IMR-90 (cell line): ENCODE measurements around the gene LHPP. TPM values are rescaled to one million over a fixed set of nuclear protein-coding genes. Genes with fewer than 3 reads are reported as not detected.

Experiments used
- ATAC-seq: fragments of 200-7000 bp; cut with Tn5 transposase; 2 replicates; pipeline ENCODE4 v1.9.1; 2020; ENCODE audit warnings: low read depth, mild to moderate bottlenecking, moderate library complexity
- BruUV-seq: library from RNA; stranded (reverse); fragments of 400-500 nt; replicated peaks from 2 replicates; lab custom pipeline; 2021; lab: Mats Ljungman, UMichigan
- CTCF ChIA-PET: fragments of 300-600 bp; formaldehyde crosslinking; extraction: SDS; loops from one replicate; lab custom pipeline; 2021; ENCODE audit warnings: antibody characterized with exemption; lab: Yijun Ruan, JAX
- POLR2A ChIA-PET: fragments of 300-600 bp; sonication (Branson Sonifier 250); formaldehyde crosslinking; loops from one replicate; lab custom pipeline; 2022; ENCODE audit warnings: antibody characterized with exemption; ENCODE audit not compliant: unreplicated experiment; lab: Charles Lee
- DNase-seq: peaks from one replicate; pipeline ENCODE4 v3.0.0; 2013
- H2AFZ ChIP-seq: replicated peaks from 2 replicates; pipeline ENCODE3; 2013; ENCODE audit warnings: low read length, mild to moderate bottlenecking; ENCODE audit not compliant: poor library complexity
- H2AK5ac ChIP-seq: 2 replicates; pipeline ENCODE4 v1.6.1; 2013; ENCODE audit warnings: low read depth, low read length, inconsistent platforms
- H2AK9ac ChIP-seq: replicated peaks from 2 replicates; pipeline ENCODE3; 2013; ENCODE audit warnings: mild to moderate bottlenecking, low read depth, low read length, moderate library complexity; ENCODE audit not compliant: poor library complexity
- H2BK120ac ChIP-seq: 2 replicates; pipeline ENCODE4 v1.6.1; 2013; ENCODE audit warnings: low read depth, low read length, inconsistent platforms
- H2BK15ac ChIP-seq: 3 replicates; pipeline ENCODE4 v1.6.1; 2013; ENCODE audit warnings: low read depth, low read length, inconsistent platforms
- H2BK20ac ChIP-seq: 2 replicates; pipeline ENCODE4 v1.6.1; 2013; ENCODE audit warnings: low read depth, mild to moderate bottlenecking, inconsistent platforms, low read length, moderate library complexity
- H2BK5ac ChIP-seq: 2 replicates; pipeline ENCODE4 v1.6.1; 2013; ENCODE audit warnings: mild to moderate bottlenecking, low read depth, low read length, inconsistent platforms; ENCODE audit not compliant: poor library complexity, severe bottlenecking
- H3K14ac ChIP-seq: replicated peaks from 2 replicates; pipeline ENCODE4 v1.6.1; 2013; ENCODE audit warnings: low read depth, low read length, inconsistent platforms
- H3K18ac ChIP-seq: 2 replicates; pipeline ENCODE4 v1.6.1; 2013; ENCODE audit warnings: low read depth, low read length, control low read depth
- H3K23ac ChIP-seq: 2 replicates; pipeline ENCODE4 v1.6.1; 2013; ENCODE audit warnings: low read depth, low read length, inconsistent platforms
- H3K27ac ChIP-seq: 2 replicates; pipeline ENCODE4 v1.5.1; 2013; ENCODE audit warnings: mild to moderate bottlenecking, control low read depth, low read length; ENCODE audit not compliant: insufficient read depth
- H3K27me3 ChIP-seq: 2 replicates; pipeline ENCODE4 v1.6.1; 2013; ENCODE audit warnings: low read length; ENCODE audit not compliant: control insufficient read depth, insufficient read depth
- H3K36me3 ChIP-seq: 2 replicates; pipeline ENCODE4 v1.6.1; 2013; ENCODE audit warnings: low read length, mixed read lengths; ENCODE audit not compliant: control insufficient read depth, insufficient read depth
- H3K4ac ChIP-seq: 2 replicates; pipeline ENCODE4 v1.6.1; 2013; ENCODE audit warnings: low read depth, low read length, inconsistent platforms
- H3K4me1 ChIP-seq: 2 replicates; pipeline ENCODE4 v1.6.1; 2013; ENCODE audit warnings: low read length, mixed read lengths; ENCODE audit not compliant: control insufficient read depth, insufficient read depth
- H3K4me2 ChIP-seq: 2 replicates; pipeline ENCODE4 v1.6.1; 2013; ENCODE audit warnings: low read depth, mild to moderate bottlenecking, control low read depth, low read length, moderate library complexity
- H3K4me3 ChIP-seq: 2 replicates; pipeline ENCODE4 v1.5.1; 2013; ENCODE audit warnings: low read depth, mild to moderate bottlenecking, control low read depth, low read length, moderate library complexity; ENCODE audit not compliant: insufficient read depth
- H3K56ac ChIP-seq: 2 replicates; pipeline ENCODE4 v1.6.1; 2013; ENCODE audit warnings: low read length, inconsistent platforms; ENCODE audit not compliant: insufficient read depth; ENCODE audit errors: extremely low read depth
- H3K79me1 ChIP-seq, 2 experiments: 2 replicates each; pipeline ENCODE4 v1.6.1; 2013; ENCODE audit warnings: low read length in 2 of 2, inconsistent platforms in 1 of 2, low read depth in 1 of 2
- H3K9ac ChIP-seq: 2 replicates; pipeline ENCODE4 v1.6.1; 2013; ENCODE audit warnings: low read depth, low read length, control low read depth
- H3K9me1 ChIP-seq: 2 replicates; pipeline ENCODE4 v1.6.1; 2013; ENCODE audit warnings: low read length, inconsistent platforms; ENCODE audit not compliant: insufficient read depth
- H3K9me3 ChIP-seq: 2 replicates; pipeline ENCODE4 v1.6.1; 2013; ENCODE audit warnings: low read length; ENCODE audit not compliant: control insufficient read depth, insufficient read depth
- H4K20me1 ChIP-seq: 2 replicates; pipeline ENCODE4 v1.6.1; 2013; ENCODE audit warnings: low read length, inconsistent platforms; ENCODE audit not compliant: insufficient read depth
- H4K5ac ChIP-seq: 2 replicates; pipeline ENCODE4 v1.6.1; 2013; ENCODE audit warnings: mild to moderate bottlenecking, low read depth, low read length, control low read depth
- H4K8ac ChIP-seq, 2 experiments: 2 replicates each; pipeline ENCODE4 v1.6.1; 2013; ENCODE audit warnings: low read depth in 2 of 2, low read length in 2 of 2, control low read depth in 1 of 2, inconsistent platforms in 1 of 2
- H4K91ac ChIP-seq: 2 replicates; pipeline ENCODE4 v1.6.1; 2013; ENCODE audit warnings: low read depth, low read length, inconsistent platforms; ENCODE audit not compliant: insufficient read depth
- FOS ChIP-seq: fragments of 150-350 bp; IDR thresholded peaks from 2 replicates; pipeline ENCODE4 v1.6.1; 2016; ENCODE audit warnings: low read depth, low read length
- MAFK ChIP-seq: IDR thresholded peaks from 2 replicates; pipeline ENCODE4 v1.6.1; 2012; ENCODE audit warnings: low read depth, low read length, improper control_type of control experiment
- MAZ ChIP-seq: IDR thresholded peaks from 2 replicates; pipeline ENCODE4 v1.6.1; 2012; ENCODE audit warnings: low read depth, mild to moderate bottlenecking, low read length, improper control_type of control experiment, moderate library complexity, borderline replicate concordance
- RAD21 ChIP-seq: IDR thresholded peaks from 2 replicates; pipeline ENCODE4 v1.6.1; 2012; ENCODE audit warnings: low read length, improper control_type of control experiment
- RCOR1 ChIP-seq: IDR thresholded peaks from 2 replicates; pipeline ENCODE4 v1.6.1; 2012; ENCODE audit warnings: mild to moderate bottlenecking, low read length, improper control_type of control experiment; ENCODE audit not compliant: insufficient replicate concordance
- RFX5 ChIP-seq: IDR thresholded peaks from 2 replicates; pipeline ENCODE4 v1.8.0; 2012; ENCODE audit warnings: low read depth, mild to moderate bottlenecking, low read length, moderate library complexity
- WGBS, 2 experiments: methylation state at CpG; one replicate each; pipeline versions ENCODE4 v1.1.5 to v1.1.7; 2013; ENCODE audit warnings: missing lambda C conversion rate in 2 of 2; ENCODE audit not compliant: insufficient read length in 1 of 2; ENCODE audit errors: extremely low coverage in 2 of 2; 5-methylcytosine and 5-hydroxymethylcytosine counted together
- dilution Hi-C: fragments of 300-500 bp; cut with HindIII; formaldehyde crosslinking; loops from one replicate; pipeline ENCODE4 v1.14.3; 2018; ENCODE audit warnings: low sequenced_read_pairs; ENCODE audit not compliant: unreplicated experiment
- in situ Hi-C: fragments of 300-500 bp; cut with MboI; formaldehyde crosslinking; loops from 3 replicates; pipeline ENCODE4 v1.14.3; 2019; ENCODE audit warnings: low sequenced_read_pairs, inconsistent platforms, mixed read lengths
- intact Hi-C: fragments of 100-400 bp; cut with micrococcal nuclease; formaldehyde crosslinking; loops from 2 replicates; pipeline ENCODE4 v1.10.0; 2022
- polyA plus RNA-seq, 3 experiments: library from polyadenylated mRNA; depleted of rRNA; stranded (reverse); fragments of >200 nt; gene quantifications; 2 replicates each; pipeline ENCODE4 v1.2.3, GENCODE V29; 2012; ENCODE audit warnings: low replicate concordance in 1 of 3
- total RNA-seq: library from RNA; depleted of rRNA; stranded (reverse); fragments of >200 nt; gene quantifications from 2 replicates; pipeline ENCODE4 v1.2.3, GENCODE V29; 2012
- TF ChIP-seq, protein P1 (sequence below): conservative IDR thresholded peaks from 2 replicates; pipeline ENCODE4 v1.5.1; 2012; ENCODE audit warnings: mild to moderate bottlenecking, low read depth, low read length, improper control_type of control experiment
- TF ChIP-seq, protein P2 (sequence below): fragments of 150-350 bp; IDR thresholded peaks from 2 replicates; pipeline ENCODE4 v1.6.1; 2016; ENCODE audit warnings: low read depth, mild to moderate bottlenecking, low read length, moderate library complexity, borderline replicate concordance

Gene LHPP
- total and polyA plus RNA-seq, 2 of the 4 experiments (the other 2 are of a cell fraction): 2.7 to 8.3 TPM

DNA sequence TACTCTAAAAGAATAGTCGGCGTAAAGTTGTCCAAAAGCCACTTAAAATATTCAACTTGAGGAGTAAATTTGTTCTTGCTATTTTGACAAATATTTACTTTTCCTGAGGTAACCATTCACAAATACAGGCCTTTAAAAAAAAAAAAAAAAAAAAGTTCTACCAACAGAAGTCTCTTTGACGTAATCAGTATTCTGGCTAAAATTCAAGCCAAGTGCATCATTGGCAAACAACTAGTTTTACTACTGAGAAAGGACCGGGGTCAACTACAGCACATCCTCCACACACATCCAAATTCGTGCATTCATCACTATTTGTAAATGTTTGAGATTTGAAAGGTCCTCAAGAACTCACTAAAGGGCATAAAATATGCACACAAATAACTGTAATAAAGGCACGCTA is 44.9 kb upstream of the LHPP start:
- ChIA-PET CTCF (no interaction called here), POLR2A (no interaction called here)
- Histone ChIP-seq H2BK20ac (no peak overlapping the region), H3K27me3 (peaks cover 3% of the 10 kb centered on the region; the same call in 1 of the 2 replicates), H4K5ac (no peak overlapping the region), H3K56ac (no peak overlapping the region), H2BK120ac (no peak overlapping the region), H3K18ac (no peak overlapping the region), H2AK9ac (no peak overlapping the region), H2AFZ (no peak overlapping the region), H3K9ac (no peak overlapping the region), H4K20me1 (peaks cover 29% of the 10 kb centered on the region; the same call in 1 of the 2 replicates), H3K36me3 (0 out of 2 replicates have a peak, but pooled peaks cover 2% of the 10 kb centered on the region), H3K4me2 (no peak overlapping the region), H3K4ac (no peak overlapping the region), H3K79me1 (peaks cover 16 to 37% of the 10 kb centered on the region in 2 experiments), H2BK15ac (no peak overlapping the region), H3K4me3 (no peak overlapping the region), H3K4me1 (peaks cover 2% of the 10 kb centered on the region; the same call in 1 of the 2 replicates), H2BK5ac (no peak overlapping the region), H4K91ac (no peak overlapping the region), H4K8ac (no peak overlapping the region), H3K14ac (no peak overlapping the region), H3K9me1 (peaks cover 7% of the 10 kb centered on the region; the same call in 1 of the 2 replicates), H3K27ac (no peak overlapping the region), H3K9me3 (no peaks in the 10 kb centered on the region), H2AK5ac (no peak overlapping the region), H3K23ac (no peak overlapping the region)
- DNase-seq: peak; percentile 20
- in situ Hi-C loops: no loop called here
- BruUV-seq: no TSS peak
- dilution Hi-C loops: no loop called here
- intact Hi-C loops: loop anchor here (10.0 kb wide), 1 partner anchor 1262 kb away; the partner anchor contains the start of gene BUB3
- TF ChIP-seq RAD21 (no peak), MAFK (no peak), MAZ (no peak), RFX5 (no peak), RCOR1 (no peak), FOS (no peak)
- TF ChIP-seq, protein P1, sequence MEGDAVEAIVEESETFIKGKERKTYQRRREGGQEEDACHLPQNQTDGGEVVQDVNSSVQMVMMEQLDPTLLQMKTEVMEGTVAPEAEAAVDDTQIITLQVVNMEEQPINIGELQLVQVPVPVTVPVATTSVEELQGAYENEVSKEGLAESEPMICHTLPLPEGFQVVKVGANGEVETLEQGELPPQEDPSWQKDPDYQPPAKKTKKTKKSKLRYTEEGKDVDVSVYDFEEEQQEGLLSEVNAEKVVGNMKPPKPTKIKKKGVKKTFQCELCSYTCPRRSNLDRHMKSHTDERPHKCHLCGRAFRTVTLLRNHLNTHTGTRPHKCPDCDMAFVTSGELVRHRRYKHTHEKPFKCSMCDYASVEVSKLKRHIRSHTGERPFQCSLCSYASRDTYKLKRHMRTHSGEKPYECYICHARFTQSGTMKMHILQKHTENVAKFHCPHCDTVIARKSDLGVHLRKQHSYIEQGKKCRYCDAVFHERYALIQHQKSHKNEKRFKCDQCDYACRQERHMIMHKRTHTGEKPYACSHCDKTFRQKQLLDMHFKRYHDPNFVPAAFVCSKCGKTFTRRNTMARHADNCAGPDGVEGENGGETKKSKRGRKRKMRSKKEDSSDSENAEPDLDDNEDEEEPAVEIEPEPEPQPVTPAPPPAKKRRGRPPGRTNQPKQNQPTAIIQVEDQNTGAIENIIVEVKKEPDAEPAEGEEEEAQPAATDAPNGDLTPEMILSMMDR: no peak
- TF ChIP-seq, protein P2, sequence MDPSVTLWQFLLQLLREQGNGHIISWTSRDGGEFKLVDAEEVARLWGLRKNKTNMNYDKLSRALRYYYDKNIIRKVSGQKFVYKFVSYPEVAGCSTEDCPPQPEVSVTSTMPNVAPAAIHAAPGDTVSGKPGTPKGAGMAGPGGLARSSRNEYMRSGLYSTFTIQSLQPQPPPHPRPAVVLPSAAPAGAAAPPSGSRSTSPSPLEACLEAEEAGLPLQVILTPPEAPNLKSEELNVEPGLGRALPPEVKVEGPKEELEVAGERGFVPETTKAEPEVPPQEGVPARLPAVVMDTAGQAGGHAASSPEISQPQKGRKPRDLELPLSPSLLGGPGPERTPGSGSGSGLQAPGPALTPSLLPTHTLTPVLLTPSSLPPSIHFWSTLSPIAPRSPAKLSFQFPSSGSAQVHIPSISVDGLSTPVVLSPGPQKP: no peak
- ATAC-seq: no peak
- WGBS, 2 experiments: no CpG with 5 or more reads among the region's 6 CpGs
